ENCODE measurements around the gene CACNG5.

Gene CACNG5

DNA sequence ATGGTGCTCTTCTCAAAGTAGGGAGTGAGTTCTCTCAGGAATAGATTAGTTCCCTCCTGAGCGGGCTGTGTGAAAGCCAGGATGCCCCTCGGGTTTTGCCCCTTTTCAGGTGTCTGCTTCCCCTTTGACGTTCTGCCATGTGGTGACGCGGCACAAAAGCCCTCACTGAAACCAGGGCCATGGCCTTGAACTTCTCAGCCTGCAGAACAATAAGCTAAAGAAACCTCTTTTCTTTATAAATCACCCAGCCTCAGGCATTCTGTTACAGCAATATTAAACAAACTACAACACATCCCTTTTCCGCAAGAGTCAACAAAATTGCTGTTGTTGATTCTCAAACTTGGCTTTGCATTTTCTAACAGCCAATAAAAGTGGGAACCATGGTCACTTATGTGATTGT, 15.5 kb upstream of the CACNG5 start:
- no peak overlapping the region for H3K4me3 ChIP-seq (ENCODE audit: low read length)
- TF ChIP-seq, protein P1, sequence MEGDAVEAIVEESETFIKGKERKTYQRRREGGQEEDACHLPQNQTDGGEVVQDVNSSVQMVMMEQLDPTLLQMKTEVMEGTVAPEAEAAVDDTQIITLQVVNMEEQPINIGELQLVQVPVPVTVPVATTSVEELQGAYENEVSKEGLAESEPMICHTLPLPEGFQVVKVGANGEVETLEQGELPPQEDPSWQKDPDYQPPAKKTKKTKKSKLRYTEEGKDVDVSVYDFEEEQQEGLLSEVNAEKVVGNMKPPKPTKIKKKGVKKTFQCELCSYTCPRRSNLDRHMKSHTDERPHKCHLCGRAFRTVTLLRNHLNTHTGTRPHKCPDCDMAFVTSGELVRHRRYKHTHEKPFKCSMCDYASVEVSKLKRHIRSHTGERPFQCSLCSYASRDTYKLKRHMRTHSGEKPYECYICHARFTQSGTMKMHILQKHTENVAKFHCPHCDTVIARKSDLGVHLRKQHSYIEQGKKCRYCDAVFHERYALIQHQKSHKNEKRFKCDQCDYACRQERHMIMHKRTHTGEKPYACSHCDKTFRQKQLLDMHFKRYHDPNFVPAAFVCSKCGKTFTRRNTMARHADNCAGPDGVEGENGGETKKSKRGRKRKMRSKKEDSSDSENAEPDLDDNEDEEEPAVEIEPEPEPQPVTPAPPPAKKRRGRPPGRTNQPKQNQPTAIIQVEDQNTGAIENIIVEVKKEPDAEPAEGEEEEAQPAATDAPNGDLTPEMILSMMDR (conservative IDR thresholded peaks at IDR 0.05; ENCODE audit: low read depth, low read length) = no peak
- DNase-seq (ENCODE audit: low read depth) = no peak

DNA sequence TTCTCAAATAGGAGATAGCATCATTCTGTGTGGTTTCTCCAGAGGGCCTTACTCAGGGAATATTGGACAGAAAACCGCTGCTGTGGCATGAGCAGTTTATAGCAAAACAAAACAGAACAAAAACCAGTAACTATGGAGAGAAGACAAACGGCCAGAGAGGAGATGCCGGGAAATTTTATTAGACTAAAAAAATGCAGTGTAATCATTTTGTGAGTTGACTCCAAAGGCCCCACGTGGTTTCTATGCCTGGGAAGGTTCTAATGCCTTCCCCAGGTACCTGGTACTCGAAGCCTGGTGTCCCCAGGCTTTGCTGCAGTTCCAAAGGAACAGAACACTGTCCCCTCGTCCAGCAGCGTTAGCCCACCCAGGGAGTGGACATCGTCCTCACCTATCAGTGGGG, 12.9 kb upstream of the CACNG5 start:
- no peak overlapping the region for H3K4me3 ChIP-seq (ENCODE audit: low read length)
- TF ChIP-seq, protein P1 (conservative IDR thresholded peaks at IDR 0.05; ENCODE audit: low read depth, low read length) = no peak

DNA sequence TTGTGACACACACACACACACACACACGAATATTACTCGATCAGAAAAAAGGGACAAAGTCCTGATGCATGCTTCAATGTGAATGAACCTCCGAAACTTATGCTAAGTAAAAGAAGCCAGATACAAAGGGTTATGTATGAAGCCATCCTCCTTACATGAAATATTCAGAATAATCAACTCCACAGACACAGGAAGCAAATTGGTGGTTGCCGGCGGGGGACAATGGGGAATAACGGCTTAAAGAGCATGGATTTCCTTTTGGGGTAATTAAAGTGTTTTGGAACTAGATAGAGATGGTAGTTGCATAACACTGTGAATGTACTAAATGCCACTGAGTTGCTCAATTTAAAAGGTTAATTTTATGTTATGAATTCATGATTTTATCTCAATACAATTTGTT, 8.1 kb upstream of the CACNG5 start:
- TF ChIP-seq, protein P1 (conservative IDR thresholded peaks at IDR 0.05; ENCODE audit: low read depth, low read length) = no peak
- DNase-seq (ENCODE audit: low read depth) = no peak
- H3K4me3 ChIP-seq (ENCODE audit: low read length) = no peak overlapping the region

More for the DNA sequence above, 12.9 kb upstream of the CACNG5 start:
- DNase-seq (ENCODE audit: low read depth) = no peak

DNA sequence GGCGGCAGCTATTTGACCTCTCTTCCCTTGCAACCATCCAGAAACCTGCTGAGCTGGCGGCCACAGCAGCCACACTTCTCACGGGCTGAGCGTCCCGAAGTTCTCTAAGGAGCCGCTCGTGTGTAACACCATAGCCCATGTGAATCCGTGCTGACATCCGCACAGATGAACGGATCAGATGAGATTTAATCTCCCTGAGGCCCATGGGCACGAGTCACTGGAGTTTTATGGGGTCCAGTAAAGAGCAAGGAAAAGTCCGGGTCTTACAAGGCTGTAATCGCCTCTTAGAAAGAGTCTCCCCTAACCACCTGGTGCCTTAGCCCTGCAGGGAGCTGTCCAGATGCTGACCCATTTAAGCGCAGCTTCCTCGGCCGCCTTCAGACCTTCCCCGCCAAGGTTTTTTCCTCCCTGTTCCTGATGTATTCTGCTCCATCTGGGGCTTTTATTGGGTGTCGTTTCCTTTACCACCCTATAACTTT, 5.5 kb upstream of the CACNG5 start:
- DNase-seq (ENCODE audit: low read depth) = peak; percentile 40
- H3K4me3 ChIP-seq (ENCODE audit: low read length) = no peak overlapping the region
- TF ChIP-seq, protein P1 (conservative IDR thresholded peaks at IDR 0.05; ENCODE audit: low read depth, low read length) = no peak

DNA sequence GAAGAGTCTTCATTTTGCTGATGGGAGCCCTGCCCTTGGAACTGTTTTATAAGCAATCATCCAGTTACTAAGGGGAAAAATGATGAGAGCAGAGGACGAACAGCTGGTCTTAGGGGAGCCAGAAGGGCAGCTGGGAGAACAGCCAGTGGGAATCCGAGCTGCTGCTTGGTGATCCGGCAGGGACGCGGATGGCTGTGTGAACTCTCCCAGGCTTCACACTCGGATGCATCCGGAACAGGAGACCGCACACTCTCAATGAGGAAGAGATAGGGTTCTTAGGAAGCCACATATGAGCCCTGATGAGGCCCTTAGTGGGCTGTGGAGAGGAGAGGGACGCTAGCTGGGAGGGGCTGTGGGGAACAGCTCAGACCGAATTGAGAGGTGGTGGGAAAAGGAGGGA, 5.0 kb upstream of the CACNG5 start:
- H3K4me3 ChIP-seq (ENCODE audit: low read length) = no peak overlapping the region
- TF ChIP-seq, protein P1 (conservative IDR thresholded peaks at IDR 0.05; ENCODE audit: low read depth, low read length) = no peak
- DNase-seq (ENCODE audit: low read depth) = no peak

DNA sequence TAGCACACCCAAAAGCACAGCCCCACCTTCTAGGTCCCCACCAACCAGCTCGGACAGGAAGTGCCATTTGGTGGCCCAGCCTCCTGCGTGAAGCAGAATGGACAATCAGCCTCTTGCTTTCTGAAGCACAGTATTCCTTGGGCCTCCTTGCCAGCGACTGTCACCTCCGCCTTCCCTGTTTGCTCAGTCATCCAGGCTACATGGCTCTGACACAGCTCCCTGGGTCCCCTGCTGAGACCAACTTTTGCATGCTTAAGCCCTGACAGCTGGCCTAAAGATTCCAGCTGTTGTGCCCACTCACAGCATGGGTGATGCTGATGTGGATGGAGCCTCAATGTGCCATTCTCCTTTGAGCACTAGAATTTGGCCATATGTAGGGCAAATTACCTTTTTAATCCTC, 4.5 kb upstream of the CACNG5 start:
- DNase-seq (ENCODE audit: low read depth) = no peak
- TF ChIP-seq, protein P1 (conservative IDR thresholded peaks at IDR 0.05; ENCODE audit: low read depth, low read length) = no peak
- no peak overlapping the region for H3K4me3 ChIP-seq (ENCODE audit: low read length)

DNA sequence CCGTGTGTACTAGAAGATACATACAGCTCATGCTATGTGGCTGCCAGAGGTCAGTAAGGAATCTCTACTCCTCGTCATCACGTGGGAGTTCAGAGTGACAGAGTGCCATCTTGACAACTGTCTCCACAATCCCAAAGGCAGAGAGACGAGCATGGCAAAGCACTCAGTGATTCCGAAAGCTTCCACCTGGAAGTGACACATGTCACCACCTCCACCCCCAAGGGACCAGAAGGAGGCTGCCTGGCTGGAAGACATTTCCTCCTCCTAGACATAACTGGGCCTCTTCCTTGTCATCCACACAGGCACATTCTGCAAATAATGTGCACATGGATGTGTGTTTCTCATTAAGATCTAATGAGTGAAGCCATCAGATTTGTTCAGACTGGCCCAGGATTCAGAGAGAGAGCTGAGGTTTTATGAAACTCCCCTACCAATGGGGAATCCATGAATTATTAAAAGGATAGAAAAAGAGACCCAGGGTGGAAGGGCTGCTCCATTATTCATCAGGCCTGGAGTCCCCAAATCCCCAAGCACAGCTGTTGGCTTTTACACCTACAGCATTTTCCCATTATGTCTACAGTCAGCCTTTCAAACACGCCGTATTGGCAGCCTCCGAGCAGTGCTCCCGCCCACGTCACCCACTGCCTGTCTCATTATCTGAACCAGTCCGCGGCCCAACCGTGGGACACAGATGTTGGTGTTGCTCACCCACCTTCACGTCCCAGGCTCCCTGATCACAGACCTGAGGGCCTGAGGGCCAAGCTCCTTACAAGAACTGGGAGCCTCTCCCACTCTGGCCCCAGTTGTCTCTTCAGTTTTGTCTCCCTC, 3.3 kb upstream of the CACNG5 start:
- no peak overlapping the region for H3K4me3 ChIP-seq (ENCODE audit: low read length)
- no peak for DNase-seq (ENCODE audit: low read depth)
- TF ChIP-seq, protein P1 (conservative IDR thresholded peaks at IDR 0.05; ENCODE audit: low read depth, low read length) = no peak
